ENCODE results near the gene TMUB1.
A peak's percentile ranks its signal among the peaks of the same experiment; 100 is the strongest.

DNA sequence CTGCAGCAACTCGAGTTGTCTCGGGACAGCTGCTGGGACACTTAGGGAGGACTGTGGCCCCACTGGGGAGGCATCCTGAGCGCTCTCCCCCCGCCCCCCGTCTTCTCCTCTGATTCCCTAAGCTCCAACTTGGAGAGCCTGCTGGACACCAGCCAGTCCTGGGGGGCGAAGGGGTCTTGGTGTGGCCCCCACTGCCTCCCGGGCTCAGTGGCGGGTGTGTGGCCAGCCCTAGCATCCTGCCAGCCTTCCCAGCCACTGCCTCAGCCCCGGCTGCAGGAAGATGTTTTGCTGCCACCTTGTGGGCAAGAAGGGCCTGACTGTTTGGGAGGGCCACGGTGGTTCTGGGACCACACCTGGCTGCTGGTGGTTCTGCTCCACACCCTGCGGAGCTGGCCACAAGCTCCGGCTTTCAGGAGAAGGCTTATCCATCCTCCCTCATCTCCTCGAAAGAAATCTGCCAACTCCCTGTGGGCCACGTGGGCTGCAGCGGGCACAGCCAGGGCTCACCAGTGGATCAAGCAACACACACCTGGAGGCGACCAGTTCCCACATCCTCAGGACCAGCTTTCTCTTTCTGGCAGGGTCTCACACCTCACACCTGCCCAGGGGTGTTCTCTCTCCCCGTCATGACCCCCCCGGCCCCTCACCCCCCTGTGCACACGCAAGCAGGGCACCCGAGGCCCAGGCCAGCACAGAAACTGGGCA, 27.8 kb upstream of the TMUB1 start:
- TF ChIP-seq CTCF (IDR thresholded peaks at IDR 0.05), result peak; percentile 82
- TF ChIP-seq POLR2A (IDR thresholded peaks at IDR 0.05; ENCODE audit: low read length), result no peak
- peak; percentile 91 for TF ChIP-seq RAD21 (conservative IDR thresholded peaks at IDR 0.05 in 1 of 2, IDR thresholded peaks at IDR 0.05 in 1 of 2)
- TF ChIP-seq CBX8 (IDR thresholded peaks at IDR 0.05), result no peak
- TF ChIP-seq NFE2L2 (conservative IDR thresholded peaks at IDR 0.05; ENCODE audit: low read length), result no peak
- TF ChIP-seq, protein P1, sequence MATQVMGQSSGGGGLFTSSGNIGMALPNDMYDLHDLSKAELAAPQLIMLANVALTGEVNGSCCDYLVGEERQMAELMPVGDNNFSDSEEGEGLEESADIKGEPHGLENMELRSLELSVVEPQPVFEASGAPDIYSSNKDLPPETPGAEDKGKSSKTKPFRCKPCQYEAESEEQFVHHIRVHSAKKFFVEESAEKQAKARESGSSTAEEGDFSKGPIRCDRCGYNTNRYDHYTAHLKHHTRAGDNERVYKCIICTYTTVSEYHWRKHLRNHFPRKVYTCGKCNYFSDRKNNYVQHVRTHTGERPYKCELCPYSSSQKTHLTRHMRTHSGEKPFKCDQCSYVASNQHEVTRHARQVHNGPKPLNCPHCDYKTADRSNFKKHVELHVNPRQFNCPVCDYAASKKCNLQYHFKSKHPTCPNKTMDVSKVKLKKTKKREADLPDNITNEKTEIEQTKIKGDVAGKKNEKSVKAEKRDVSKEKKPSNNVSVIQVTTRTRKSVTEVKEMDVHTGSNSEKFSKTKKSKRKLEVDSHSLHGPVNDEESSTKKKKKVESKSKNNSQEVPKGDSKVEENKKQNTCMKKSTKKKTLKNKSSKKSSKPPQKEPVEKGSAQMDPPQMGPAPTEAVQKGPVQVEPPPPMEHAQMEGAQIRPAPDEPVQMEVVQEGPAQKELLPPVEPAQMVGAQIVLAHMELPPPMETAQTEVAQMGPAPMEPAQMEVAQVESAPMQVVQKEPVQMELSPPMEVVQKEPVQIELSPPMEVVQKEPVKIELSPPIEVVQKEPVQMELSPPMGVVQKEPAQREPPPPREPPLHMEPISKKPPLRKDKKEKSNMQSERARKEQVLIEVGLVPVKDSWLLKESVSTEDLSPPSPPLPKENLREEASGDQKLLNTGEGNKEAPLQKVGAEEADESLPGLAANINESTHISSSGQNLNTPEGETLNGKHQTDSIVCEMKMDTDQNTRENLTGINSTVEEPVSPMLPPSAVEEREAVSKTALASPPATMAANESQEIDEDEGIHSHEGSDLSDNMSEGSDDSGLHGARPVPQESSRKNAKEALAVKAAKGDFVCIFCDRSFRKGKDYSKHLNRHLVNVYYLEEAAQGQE (IDR thresholded peaks at IDR 0.05), result no peak
- TF ChIP-seq KDM1A (IDR thresholded peaks at IDR 0.05; ENCODE audit: low read depth), result no peak
- TF ChIP-seq, protein P2, sequence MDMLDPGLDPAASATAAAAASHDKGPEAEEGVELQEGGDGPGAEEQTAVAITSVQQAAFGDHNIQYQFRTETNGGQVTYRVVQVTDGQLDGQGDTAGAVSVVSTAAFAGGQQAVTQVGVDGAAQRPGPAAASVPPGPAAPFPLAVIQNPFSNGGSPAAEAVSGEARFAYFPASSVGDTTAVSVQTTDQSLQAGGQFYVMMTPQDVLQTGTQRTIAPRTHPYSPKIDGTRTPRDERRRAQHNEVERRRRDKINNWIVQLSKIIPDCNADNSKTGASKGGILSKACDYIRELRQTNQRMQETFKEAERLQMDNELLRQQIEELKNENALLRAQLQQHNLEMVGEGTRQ (IDR thresholded peaks at IDR 0.05), result no peak
- no peak for TF ChIP-seq MAFK (IDR thresholded peaks at IDR 0.05; ENCODE audit: partially characterized antibody)
- TF ChIP-seq CHD2 (IDR thresholded peaks at IDR 0.05; ENCODE audit: low read length, partially characterized antibody), result no peak
- TF ChIP-seq EP300 (IDR thresholded peaks at IDR 0.05), result no peak
- TF ChIP-seq NR3C1 (IDR thresholded peaks at IDR 0.05), result no peak
- TF ChIP-seq, protein P3, sequence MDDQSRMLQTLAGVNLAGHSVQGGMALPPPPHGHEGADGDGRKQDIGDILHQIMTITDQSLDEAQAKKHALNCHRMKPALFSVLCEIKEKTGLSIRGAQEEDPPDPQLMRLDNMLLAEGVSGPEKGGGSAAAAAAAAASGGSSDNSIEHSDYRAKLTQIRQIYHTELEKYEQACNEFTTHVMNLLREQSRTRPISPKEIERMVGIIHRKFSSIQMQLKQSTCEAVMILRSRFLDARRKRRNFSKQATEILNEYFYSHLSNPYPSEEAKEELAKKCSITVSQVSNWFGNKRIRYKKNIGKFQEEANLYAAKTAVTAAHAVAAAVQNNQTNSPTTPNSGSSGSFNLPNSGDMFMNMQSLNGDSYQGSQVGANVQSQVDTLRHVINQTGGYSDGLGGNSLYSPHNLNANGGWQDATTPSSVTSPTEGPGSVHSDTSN (IDR thresholded peaks at IDR 0.05), result no peak
